GM19463 (cell line): Measurements from ENCODE around the gene KIF22.
"Not testable (repeated sequence)": the region's sequence is repeated elsewhere in the genome, so short reads cannot be mapped to it uniquely, and the experiment has no call there.

Experiments used
- ATAC-seq: cut with Tn5 transposase; IDR thresholded peaks from one replicate; pipeline ENCODE4 v1.9.1; 2021; ENCODE audit warnings: mild to moderate bottlenecking, moderate library complexity; ENCODE audit not compliant: unreplicated experiment

KIF22 gene

GRCh38 chr16:29765167-29766032, 25.2 kb upstream of the KIF22 start:
- ATAC-seq: no peak

DNA sequence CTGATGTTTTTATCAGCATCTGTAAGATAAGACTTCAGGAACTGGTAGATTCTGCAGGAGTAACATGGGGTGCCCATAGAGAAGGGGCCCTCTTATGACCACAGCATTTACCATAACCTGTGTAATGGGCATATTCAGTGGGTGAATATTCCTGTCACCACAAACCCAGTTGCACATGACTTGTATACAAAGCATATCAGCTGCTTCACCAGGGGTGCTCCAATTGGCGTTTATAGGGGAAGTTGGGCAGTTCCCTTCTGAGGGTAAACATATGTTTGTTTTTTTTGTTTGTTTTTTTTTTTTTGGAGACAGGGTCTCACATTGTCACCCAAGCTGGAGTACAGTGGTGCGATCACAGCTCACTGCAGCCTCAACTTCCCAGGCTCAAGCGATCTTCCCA, 24.0 kb upstream of the KIF22 start:
- ATAC-seq: no peak

GRCh38 chr16:29767062-29767461, 23.5 kb upstream of the KIF22 start:
- ATAC-seq: no peak

DNA sequence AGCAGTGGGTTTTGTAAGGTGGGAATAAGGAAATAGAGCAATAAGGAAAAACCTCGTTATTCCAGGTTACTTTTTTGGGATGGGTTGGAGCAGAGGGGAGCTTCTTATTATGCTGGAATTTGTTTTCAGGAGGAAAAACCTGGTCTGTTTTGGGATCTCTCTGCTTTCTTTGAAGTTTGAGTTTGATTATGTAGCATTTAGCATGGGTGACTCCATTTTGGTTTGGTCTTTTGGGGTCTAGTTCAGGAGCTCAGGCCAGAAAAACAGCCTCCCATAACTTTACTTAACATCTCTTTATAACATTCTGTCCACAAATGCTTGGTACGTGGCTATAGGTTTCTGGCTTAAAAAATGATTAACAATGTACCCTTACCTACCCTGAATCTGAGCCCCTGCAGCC, 21.0 kb upstream of the KIF22 start:
- no peak for ATAC-seq

GRCh38 chr16:29770250-29770929, 20.2 kb upstream of the KIF22 start:
- no peak for ATAC-seq

- not testable (repeated sequence) for ATAC-seq
These were observed 18.2 kb upstream of the KIF22 start for GRCh38 chr16:29772330-29772729.

DNA sequence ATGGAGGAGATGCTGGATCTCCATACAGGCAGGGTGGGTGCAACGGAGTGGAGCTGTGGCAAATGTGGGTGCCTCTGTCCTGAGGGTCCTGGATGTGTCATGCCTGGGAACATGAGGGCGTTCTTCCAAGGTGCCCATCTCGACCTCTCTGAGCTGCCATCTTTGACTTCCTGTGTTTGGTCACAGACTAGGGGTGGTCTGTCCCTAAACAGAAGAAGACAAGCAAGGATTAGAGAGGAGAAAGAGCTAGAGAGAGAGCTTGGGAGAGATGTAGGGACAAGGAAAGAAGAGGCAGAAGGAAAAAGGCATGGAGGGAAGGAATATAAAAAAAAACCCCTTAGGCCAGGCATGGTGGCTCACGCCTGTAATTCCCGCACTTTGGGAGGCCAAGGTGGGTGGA, 15.8 kb upstream of the KIF22 start:
- no peak for ATAC-seq

GRCh38 chr16:29775742-29776408, 14.7 kb upstream of the KIF22 start:
- ATAC-seq: no peak

DNA sequence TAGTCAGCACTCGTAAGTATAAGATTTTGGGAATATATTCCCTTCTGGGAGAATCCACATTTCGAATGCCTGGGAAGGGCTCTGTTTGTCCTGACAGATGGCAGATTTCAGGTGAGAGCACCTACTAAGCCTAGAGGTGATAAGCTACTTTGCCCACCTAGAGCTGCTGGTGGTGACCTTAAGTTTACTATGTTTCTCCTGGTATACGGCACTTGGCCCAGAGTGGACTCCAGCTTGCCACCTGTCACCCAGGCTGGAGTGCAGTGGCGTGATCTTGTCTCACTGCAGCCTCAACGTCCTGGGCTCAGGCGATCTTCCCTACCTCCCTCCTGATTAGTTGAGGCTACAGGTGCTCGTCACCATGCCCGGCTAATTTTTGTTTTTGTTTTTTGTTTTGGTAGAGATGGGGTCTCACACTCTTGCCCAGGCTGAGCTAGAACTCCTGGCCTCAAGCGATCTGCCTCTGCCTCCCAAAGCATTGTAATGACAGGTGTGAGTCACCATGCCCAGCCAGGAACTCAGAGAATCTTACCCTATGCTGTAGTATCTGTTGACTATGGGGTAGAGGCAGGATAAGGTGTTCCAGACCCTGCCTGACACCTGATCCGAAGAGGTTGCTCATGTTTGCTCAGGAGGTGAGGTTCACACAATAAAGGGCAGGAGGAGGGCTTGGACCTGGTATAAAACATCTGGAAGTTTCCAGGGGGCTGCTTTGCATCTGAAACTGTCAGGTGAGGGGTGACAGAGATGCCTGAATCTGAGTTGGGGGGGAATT, 12.8 kb upstream of the KIF22 start, which contains the start of gene ZG16:
Gene ZG16 (plus strand): TSS at position 681 of the 775 bp plus-strand sequence. CDS start 1,011 bp downstream, outside the sequence.
- ATAC-seq: no peak

DNA sequence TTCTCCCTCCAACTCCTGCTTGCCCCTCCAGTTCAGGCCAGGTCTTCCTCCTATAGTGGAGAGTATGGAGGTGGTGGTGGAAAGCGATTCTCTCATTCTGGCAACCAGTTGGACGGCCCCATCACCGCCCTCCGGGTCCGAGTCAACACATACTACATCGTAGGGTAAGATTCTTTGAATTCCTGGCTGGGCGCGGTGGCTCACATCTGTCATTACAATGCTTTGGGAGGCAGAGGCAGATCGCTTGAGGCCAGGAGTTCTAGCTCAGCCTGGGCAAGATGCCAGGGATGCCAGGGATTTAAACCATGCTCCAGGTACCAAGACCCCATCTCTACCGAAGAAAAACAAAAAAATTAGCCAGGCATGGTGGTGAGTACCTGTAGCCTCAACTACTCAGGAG, 11.1 kb upstream of the KIF22 start:
- no peak for ATAC-seq

GRCh38 chr16:29783094-29783953, 7.2 kb upstream of the KIF22 start:
- ATAC-seq: not testable (repeated sequence)

DNA sequence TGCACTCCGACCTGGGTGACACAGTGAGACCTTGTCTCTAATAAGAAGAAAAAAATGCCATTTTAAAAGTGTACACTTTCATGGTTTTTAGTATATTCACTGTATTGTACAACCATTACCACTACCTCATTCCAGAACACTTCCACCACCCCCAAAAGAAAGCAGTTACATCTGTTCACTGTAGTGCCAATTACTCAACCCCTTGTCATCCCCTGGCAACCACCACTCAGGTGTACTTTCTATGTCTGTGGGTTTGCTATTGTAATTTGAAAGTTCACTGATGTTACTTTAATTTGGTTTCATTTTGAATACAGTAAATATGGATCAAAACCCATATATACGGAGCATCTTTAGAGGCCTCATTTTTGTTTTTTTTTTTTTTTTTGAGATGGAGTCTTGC, 6.4 kb upstream of the KIF22 start:
- no peak for ATAC-seq

DNA sequence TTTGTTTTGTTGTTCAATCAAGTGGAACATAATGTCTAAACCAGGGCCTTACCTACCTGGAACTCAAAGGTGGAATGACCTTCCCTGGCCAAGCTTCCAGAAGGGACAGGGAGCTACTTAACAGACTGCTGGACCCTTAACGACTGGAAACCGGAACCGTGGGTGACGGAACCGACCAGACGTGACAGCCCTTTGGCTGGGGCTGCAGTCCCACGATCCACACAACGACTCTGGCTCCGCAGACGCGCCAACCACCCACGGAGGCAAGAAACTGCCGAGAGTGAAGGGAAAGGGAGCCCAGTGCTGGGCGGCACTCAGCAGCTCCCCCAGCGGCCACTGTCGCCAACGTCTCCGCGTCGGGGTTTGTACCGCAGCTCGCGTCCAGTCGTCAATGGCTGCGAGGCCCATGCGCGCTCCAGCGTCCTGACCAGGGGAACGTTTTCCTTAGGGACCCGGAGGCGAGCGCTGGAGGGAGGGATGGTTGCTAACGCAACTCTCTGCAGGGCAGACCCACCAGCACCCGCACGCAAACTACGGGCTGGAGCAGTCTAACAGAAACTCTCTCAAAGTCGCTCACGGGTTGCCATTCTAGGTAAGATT, 5.5 kb upstream of the KIF22 start:
- ATAC-seq: no peak

- not testable (repeated sequence) for ATAC-seq
These were observed 3.4 kb upstream of the KIF22 start for GRCh38 chr16:29787155-29787554.

DNA sequence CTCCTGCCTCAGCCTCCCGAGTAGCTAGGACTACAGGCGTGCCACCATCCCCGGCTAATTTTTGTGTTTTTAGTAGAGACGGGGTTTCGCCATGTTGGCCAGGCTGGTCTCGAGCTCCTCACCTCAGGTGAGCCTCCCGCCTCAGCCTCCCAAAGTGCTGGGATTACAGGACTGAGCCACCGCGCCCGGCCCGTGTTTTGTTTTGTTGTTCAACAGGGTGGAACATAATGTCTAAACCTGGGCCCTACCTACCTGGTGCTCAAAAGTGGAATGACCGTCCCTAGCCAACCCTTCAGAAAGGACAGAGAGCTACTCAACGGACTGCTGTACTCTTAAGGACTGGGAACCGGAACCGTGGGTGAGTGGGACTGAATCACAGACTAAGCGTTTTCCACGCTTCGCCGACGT, 772 bp upstream of the KIF22 start:
- ATAC-seq: no peak

- no peak for ATAC-seq
These were observed 646 bp downstream of the KIF22 start for GRCh38 chr16:29790949-29791844.

GRCh38 chr16:29791845-29792807, 1.6 kb downstream of the KIF22 start:
- ATAC-seq: no peak
